Ishikawa (cell line): ENCODE data around the gene STK38L.

Source experiments
- CREB1 ChIP-seq: IDR thresholded peaks from 2 replicates; pipeline ENCODE4 v1.6.1; 2012; ENCODE audit warnings: low read depth
- EGR1 ChIP-seq: IDR thresholded peaks from 2 replicates; pipeline ENCODE4 v1.6.1; 2012
- EP300 ChIP-seq: IDR thresholded peaks from 2 replicates; pipeline ENCODE4 v1.6.1; 2012; ENCODE audit warnings: borderline replicate concordance
- FOXM1 ChIP-seq: IDR thresholded peaks from 2 replicates; pipeline ENCODE4 v1.6.1; 2012; ENCODE audit warnings: low read depth, borderline replicate concordance
- MAX ChIP-seq: IDR thresholded peaks from 2 replicates; pipeline ENCODE4 v1.6.1; 2012
- RAD21 ChIP-seq: IDR thresholded peaks from 2 replicates; pipeline ENCODE4 v1.6.1; 2012; ENCODE audit warnings: low read depth
- REST ChIP-seq: IDR thresholded peaks from 2 replicates; pipeline ENCODE4 v1.6.1; 2012; ENCODE audit warnings: low read depth, mild to moderate bottlenecking
- TAF1 ChIP-seq: IDR thresholded peaks from 2 replicates; pipeline ENCODE4 v1.6.1; 2012; ENCODE audit warnings: low read depth, mild to moderate bottlenecking
- ZBTB7A ChIP-seq: IDR thresholded peaks from 2 replicates; pipeline ENCODE4 v1.6.1; 2012; ENCODE audit warnings: low read depth

GRCh38 chr12:27217590-27217989, 26.5 kb upstream of the STK38L start:
- TF ChIP-seq EP300 (no peak), REST (no peak), RAD21 (no peak), TAF1 (no peak), MAX (no peak), ZBTB7A (no peak), FOXM1 (no peak), CREB1 (no peak), EGR1 (no peak)
